Epithelial cell of proximal tubule (primary cell): ENCODE results near the gene CSNK2A1. TPM values are rescaled to one million over a fixed set of nuclear protein-coding genes. Genes with fewer than 3 reads are reported as not detected.

Source experiments
- DNase-seq: peaks from one replicate; pipeline ENCODE4 v3.0.0-alpha.2; 2011; ENCODE audit warnings: low read depth
- H3K4me3 ChIP-seq: 2 replicates; pipeline ENCODE4 v1.5.1; 2011; ENCODE audit warnings: low read depth, mild to moderate bottlenecking, low read length
- CTCF ChIP-seq: conservative IDR thresholded peaks from 2 replicates; pipeline ENCODE4 v1.5.1; 2012; ENCODE audit warnings: low read depth, mild to moderate bottlenecking, low read length
- total RNA-seq: library from RNA; depleted of rRNA; stranded (reverse); fragments of >200 nt; gene quantifications from 2 replicates; pipeline ENCODE4 v1.2.3, GENCODE V29; 2015

The CSNK2A1 gene
- total RNA-seq, 1 donor from 2014 or later = 112 TPM

DNA sequence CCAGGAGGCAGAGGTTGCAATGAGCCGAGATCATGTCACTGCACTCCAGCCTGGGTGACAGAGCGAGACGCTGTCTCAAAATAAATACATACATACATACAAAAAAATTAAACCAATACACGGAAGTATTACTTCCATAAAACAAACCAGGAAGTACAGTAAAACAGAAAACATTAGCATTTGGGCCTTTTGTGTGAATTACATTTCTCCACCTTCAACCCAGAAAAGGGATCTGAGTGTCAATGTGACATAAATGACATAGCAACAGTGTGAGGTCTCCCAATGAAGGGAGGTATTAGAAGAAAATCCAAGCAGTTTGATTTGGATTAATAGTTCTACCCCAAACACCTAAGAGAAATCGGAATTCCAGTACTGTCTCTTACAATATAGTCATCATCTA, 10.1 kb downstream of the CSNK2A1 start:
- no peak for TF ChIP-seq CTCF
- no peak overlapping the region for H3K4me3 ChIP-seq
- DNase-seq = no peak

GRCh38 chr20:532530-532929, 11.1 kb downstream of the CSNK2A1 start:
- no peak for TF ChIP-seq CTCF
- no peak for DNase-seq
- no peak overlapping the region for H3K4me3 ChIP-seq

DNA sequence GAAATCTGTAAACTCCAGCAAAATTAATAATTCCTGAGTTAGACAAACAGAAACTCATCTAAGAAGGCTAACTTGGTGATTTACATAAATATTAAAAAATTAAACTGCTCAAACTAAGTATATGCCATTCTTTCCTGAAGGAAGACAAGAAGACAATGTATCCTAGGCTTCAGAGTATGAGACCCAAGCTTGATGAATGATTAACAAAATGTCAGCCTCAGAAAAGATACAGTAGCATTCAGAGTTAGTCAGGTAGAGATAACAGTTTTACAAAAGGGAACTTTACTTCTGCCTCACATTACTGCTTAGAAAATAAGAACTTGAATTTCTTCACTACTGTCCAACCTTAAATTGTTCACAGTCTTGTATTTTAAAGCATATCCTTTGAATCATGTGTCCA, 12.0 kb downstream of the CSNK2A1 start:
- no peak for TF ChIP-seq CTCF
- DNase-seq = no peak
- no peak overlapping the region for H3K4me3 ChIP-seq

DNA sequence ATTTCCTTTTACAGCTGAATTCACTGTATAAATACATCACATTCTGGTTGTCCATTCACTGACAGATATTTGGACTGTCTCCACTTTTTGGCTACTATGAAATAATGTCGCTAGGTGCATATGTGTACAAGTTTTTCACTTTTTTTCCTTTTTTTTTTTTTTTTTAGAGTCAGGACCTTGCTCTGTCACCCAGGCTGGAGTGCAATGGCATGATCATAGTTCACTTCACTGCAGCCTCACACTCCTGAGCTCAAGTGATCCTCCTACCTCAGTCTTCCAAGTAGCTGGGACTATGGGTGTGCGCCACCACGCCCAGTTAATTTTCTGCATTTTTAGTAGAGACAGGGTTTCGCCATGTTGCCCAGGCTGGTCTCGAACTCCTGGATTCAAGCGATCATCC, 13.3 kb downstream of the CSNK2A1 start:
- H3K4me3 ChIP-seq = no peak overlapping the region
- no peak for DNase-seq
- no peak for TF ChIP-seq CTCF

DNA sequence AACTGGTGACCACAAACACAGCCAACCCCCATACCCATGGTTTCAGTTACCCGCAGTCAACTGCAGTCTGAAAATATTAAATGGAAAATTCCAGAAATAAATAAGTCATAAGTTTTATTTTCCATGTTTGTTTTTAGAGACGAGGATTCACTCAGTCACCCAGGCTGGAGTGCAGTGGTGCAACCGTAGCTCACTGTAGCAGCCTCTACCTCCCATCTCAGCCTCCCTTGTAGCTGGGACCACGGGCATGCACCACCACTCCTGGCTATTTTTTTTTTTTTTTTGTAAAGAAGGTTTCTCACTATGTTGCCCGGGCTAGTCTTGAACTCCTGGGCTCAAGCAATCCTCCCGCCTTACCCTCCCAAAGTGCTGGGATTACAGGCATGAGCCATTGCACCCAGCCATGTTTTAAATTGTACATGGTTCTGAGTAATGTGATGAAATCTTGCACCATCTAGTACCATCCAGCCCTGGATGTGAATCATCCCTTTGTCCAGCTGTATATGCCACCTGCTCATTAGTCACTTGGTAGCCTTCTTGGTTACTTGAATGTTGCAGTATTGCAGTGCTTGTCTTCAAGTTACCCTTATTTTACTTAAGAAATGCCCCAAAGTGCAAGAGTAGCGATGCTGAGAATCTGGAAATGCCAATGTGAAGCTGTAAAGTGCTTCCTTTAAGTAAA, 14.5 kb downstream of the CSNK2A1 start:
- peak; percentile 88 for DNase-seq
- no peak for TF ChIP-seq CTCF
- no peak overlapping the region for H3K4me3 ChIP-seq

GRCh38 chr20:527571-527886, 16.1 kb downstream of the CSNK2A1 start:
- DNase-seq = no peak
- H3K4me3 ChIP-seq = no peak overlapping the region

More at GRCh38 chr20:527571-527886, 16.1 kb downstream of the CSNK2A1 start:
- no peak for TF ChIP-seq CTCF
